Esophagus muscularis mucosa (tissue), 4 donors: ENCODE data around the gene PSEN1.

ENCODE experiments used
- CTCF ChIP-seq, 3 experiments: fragments of 200-600 bp in 2 of 3; fragments of 450-650 bp in 1 of 3; sonication (generic) in 2 of 3; IDR thresholded peaks; one replicate each; pipeline ENCODE4 v1.5.1; 2017 to 2019; ENCODE audit warnings: antibody characterized with exemption in 3 of 3, mild to moderate bottlenecking in 2 of 3, moderate library complexity in 1 of 3
- EP300 ChIP-seq: sonication (generic); formaldehyde crosslinking; IDR thresholded peaks from one replicate; pipeline ENCODE4 v1.6.1; 2017; ENCODE audit warnings: antibody characterized with exemption
- POLR2AphosphoS5 ChIP-seq, 2 donors: sonication (generic); formaldehyde crosslinking; IDR thresholded peaks; one replicate each; pipeline ENCODE4 v1.6.1; 2017; ENCODE audit warnings: antibody characterized with exemption in 2 of 2

DNA sequence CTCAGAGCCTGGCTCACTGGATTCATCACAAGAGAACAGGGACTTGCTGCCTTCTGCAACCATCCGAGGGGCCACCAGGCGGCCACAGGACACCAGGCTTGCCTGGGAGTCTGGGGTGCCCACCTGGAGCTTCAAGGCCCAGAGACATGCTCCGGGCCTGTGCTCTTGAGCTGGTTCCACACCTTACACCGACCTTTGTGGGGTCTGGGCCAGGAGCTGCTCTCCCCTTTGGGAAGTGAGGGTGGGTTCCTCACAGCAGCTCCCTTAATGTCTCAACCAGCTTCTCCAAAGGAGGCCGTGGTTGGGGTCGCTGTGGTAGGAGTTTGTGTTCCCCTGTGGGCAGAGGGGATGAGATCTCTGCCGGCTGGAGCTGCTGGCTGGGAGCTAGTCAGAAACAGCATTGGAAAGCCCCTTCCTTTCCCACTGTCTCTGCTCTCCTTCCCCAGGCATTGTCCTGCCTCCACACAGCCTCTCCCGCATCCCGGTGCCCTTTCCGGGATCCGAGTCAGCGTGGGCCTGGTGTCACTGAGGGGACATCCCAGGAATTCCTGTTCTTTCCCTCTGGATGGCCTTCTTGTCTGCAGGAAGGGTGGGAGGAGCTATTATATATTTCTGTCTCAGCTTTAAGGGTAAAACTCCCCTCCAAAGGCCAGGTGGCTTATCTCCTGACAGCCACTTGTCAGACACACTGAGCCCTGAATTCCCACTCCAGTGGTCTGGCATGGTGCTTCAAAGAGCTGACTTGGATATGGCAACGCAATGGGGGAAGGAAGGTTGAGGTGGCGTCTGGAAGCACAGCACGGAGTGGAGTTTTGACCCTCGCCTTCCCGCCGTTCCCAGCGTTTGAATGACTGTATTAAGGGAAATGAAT is 95.9 kb downstream of the PSEN1 start:
- TF ChIP-seq CTCF (IDR thresholded peaks at IDR 0.05) (no peak), EP300 (no peak), POLR2AphosphoS5 (IDR thresholded peaks at IDR 0.05) (no peak)
